WTC11 (cell line): ENCODE results near the gene GRIP2. TPM values are rescaled to one million over a fixed set of nuclear protein-coding genes. Genes with fewer than 3 reads are reported as not detected.

Source experiments
- ATAC-seq: fragments of 200-7000 bp; cut with Tn5 transposase; 2 replicates; pipeline ENCODE4 v1.10.0; 2021; ENCODE audit warnings: mild to moderate bottlenecking, moderate library complexity
- CTCF ChIA-PET: fragments of 300-600 bp; sonication (Branson Sonifier 250); formaldehyde crosslinking; loops from one replicate; lab custom pipeline; 2021; ENCODE audit warnings: antibody characterized with exemption; lab: Charles Lee
- POLR2A ChIA-PET: fragments of 350-600 bp; sonication (Branson Sonifier 250); formaldehyde crosslinking; loops from one replicate; lab custom pipeline; 2021; ENCODE audit warnings: antibody characterized with exemption; lab: Charles Lee
- DNase-seq: peaks from one replicate; pipeline ENCODE4 v3.0.0; 2021; ENCODE audit warnings: low spot score
- H3K27ac Mint-ChIP-seq: 2 replicates; pipeline ENCODE4 v1.8.0; 2021; ENCODE audit warnings: mixed read lengths
- H3K27me3 Mint-ChIP-seq: 2 replicates; pipeline ENCODE4 v1.8.0; 2021; ENCODE audit warnings: low read depth, mild to moderate bottlenecking, moderate library complexity, mixed read lengths
- H3K36me3 Mint-ChIP-seq: 2 replicates; pipeline ENCODE4 v1.8.0; 2021; ENCODE audit warnings: mixed read lengths
- H3K4me1 Mint-ChIP-seq: 2 replicates; pipeline ENCODE4 v1.8.0; 2022; ENCODE audit warnings: mixed read lengths
- H3K4me3 Mint-ChIP-seq: 2 replicates; pipeline ENCODE4 v1.8.0; 2021; ENCODE audit warnings: mild to moderate bottlenecking, moderate library complexity, mixed read lengths
- H3K9me3 Mint-ChIP-seq: 2 replicates; pipeline ENCODE4 v1.8.0; 2021; ENCODE audit warnings: mixed read lengths
- ATF1 ChIP-seq: sonication (generic); formaldehyde crosslinking; IDR thresholded peaks from 2 replicates; pipeline ENCODE4 v1.8.1; 2023; ENCODE audit warnings: mild to moderate bottlenecking, moderate library complexity, missing genetic modification reagents
- FOXP1 ChIP-seq: sonication (generic); formaldehyde crosslinking; IDR thresholded peaks from 2 replicates; pipeline ENCODE4 v1.8.0; 2022; ENCODE audit warnings: missing genetic modification reagents, mild to moderate bottlenecking, moderate library complexity, borderline replicate concordance
- NR1H2 ChIP-seq: sonication (generic); formaldehyde crosslinking; IDR thresholded peaks from 2 replicates; pipeline ENCODE4 v1.9.0; 2021; ENCODE audit warnings: mild to moderate bottlenecking, moderate library complexity, missing genetic modification reagents
- PREB ChIP-seq: sonication (generic); formaldehyde crosslinking; IDR thresholded peaks from 2 replicates; pipeline ENCODE4 v1.8.1; 2022; ENCODE audit warnings: mild to moderate bottlenecking, missing genetic modification reagents, moderate library complexity, borderline replicate concordance
- TCF7 ChIP-seq: sonication (generic); formaldehyde crosslinking; IDR thresholded peaks from 2 replicates; pipeline ENCODE4 v1.8.0; 2022; ENCODE audit warnings: mild to moderate bottlenecking, low read depth, missing genetic modification reagents, moderate library complexity
- ZNF416 ChIP-seq: fragments of 250-450 bp; sonication (Bioruptor Pico); IDR thresholded peaks from 2 replicates; pipeline ENCODE4 v1.9.0; 2021; ENCODE audit warnings: mild to moderate bottlenecking, inconsistent platforms
- ZNF671 ChIP-seq: fragments of 250-450 bp; sonication (Bioruptor Pico); IDR thresholded peaks from 2 replicates; pipeline ENCODE4 v1.8.0; 2021; ENCODE audit warnings: mild to moderate bottlenecking
- total RNA-seq: library from RNA; stranded (reverse); gene quantifications from 3 replicates; pipeline ENCODE4 v1.2.3, GENCODE V29; 2021
- TF ChIP-seq, protein P1 (sequence below): fragments of 250-450 bp; sonication (Bioruptor Pico); conservative IDR thresholded peaks from 2 replicates; pipeline ENCODE4 v1.9.0; 2021; ENCODE audit warnings: mild to moderate bottlenecking
- TF ChIP-seq, protein P2 (sequence below): fragments of 250-450 bp; sonication (Bioruptor Pico); IDR thresholded peaks from 2 replicates; pipeline ENCODE4 v2.1.2; 2022; ENCODE audit warnings: mild to moderate bottlenecking, moderate library complexity

Gene GRIP2
- total RNA-seq, 1 experiment from 2014 or later, result 12.0 TPM

DNA sequence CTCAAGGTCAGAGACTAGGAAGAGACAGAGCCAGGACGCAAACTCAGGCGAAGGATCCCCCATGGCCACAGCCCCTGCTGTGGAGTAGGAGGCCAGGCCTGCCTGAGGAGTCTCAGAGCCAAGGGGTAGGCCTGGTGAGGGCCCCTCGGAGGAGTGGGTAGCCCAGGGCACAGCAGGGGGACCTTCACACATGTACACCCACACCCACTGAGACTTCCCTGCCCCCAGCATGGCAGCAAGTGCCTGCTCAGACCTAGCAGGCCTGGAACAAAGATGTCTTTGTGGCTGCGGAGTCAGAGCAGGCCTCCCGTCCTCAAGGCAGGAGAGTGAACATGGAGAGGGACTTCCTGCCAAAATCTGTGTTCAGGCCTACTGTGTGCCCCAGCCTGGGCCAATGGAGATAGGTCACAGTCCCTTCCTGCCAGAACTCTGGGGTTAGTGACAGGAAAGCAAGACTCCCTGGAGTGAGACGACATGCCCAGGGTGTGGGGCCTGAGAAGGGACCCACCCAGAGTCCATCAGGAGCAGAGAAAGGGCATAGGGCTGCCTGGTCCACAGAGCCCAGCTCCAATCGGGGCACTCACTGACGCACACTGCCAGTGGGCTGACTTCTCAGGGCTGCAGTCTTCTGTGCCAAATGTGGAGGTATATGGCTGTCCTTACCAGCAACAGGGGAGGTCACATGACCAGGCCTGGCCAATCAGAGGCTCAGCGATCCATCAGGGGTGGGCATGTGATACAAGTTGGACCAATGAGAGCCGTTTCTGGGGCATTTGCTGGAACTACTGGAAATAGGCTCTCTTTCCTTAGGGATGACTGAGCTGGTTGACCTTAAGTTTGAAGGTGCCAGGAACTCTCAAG, 2.3 kb downstream of the GRIP2 start (continued):
- TF ChIP-seq PREB (CRISPR knock-in tag), result no peak

GRCh38 chr3:14536837-14537589, 3.1 kb downstream of the GRIP2 start:
- no peak overlapping the region for H3K4me3 Mint-ChIP-seq
- ChIA-PET CTCF (interaction anchor here (0.6 to 8.0 kb wide), 2 partner anchors 9 to 28 kb away, joined by 3 to 105 read pairs; no protein-coding TSS in a partner anchor), POLR2A (interaction anchor here (0.6 kb wide), 1 partner anchor 136 kb away, joined by 4 read pairs; no protein-coding TSS in a partner anchor)
- no peak for ATAC-seq
- H3K4me1 Mint-ChIP-seq, result peaks cover 46% of the 10 kb centered on the region
- TF ChIP-seq NR1H2, result no peak
- TF ChIP-seq ZNF671 (CRISPR knock-in tag), result no peak
- no peak for TF ChIP-seq FOXP1
- TF ChIP-seq, protein P1, sequence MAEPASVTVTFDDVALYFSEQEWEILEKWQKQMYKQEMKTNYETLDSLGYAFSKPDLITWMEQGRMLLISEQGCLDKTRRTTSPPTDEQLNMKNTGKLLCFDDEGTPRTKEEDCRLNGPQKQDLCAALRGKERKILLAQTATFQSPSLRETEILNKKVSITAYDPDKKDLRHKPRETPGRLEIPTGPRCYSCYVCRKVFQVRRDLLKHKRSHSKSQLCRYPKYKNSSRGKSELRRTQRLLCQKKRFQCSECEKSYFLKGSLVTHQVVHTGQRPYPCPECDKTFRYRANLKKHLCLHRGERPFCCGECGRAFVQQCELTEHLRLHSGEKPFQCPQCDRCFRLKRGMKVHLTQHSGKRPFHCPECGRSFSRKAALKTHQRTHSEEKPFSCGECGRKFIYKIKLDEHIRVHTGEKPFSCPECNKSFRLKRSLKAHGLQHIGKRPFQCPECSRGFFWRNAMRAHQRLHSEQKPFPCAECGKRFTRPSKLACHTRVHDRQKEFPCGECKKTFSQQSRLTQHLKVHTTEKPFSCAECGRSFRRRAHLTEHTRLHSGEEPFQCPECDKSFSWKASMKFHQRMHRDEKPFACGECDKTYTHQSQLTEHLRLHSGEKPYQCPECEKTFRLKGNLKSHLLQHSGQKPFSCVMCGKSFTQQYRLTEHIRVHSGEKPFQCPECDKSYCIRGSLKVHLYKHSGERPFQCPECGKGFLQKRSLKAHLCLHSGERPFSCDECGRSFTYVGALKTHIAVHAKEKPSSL, result no peak
- no peak for TF ChIP-seq ZNF416
- TF ChIP-seq, protein P2, sequence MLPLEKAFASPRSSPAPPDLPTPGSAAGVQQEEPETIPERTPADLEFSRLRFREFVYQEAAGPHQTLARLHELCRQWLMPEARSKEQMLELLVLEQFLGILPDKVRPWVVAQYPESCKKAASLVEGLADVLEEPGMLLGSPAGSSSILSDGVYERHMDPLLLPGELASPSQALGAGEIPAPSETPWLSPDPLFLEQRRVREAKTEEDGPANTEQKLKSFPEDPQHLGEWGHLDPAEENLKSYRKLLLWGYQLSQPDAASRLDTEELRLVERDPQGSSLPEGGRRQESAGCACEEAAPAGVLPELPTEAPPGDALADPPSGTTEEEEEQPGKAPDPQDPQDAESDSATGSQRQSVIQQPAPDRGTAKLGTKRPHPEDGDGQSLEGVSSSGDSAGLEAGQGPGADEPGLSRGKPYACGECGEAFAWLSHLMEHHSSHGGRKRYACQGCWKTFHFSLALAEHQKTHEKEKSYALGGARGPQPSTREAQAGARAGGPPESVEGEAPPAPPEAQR, result no peak
- TF ChIP-seq ATF1 (CRISPR knock-in tag), result no peak
- no peak for TF ChIP-seq TCF7 (CRISPR knock-in tag)
- TF ChIP-seq, all 79 proteins: peak for 0
- H3K27me3 Mint-ChIP-seq, result no peaks in the 10 kb centered on the region; the same call in 1 of the 2 replicates
- no peaks in the 10 kb centered on the region for H3K36me3 Mint-ChIP-seq
- no peak for DNase-seq
- H3K9me3 Mint-ChIP-seq, result no peaks in the 10 kb centered on the region
- no peak overlapping the region for H3K27ac Mint-ChIP-seq

- CTCF ChIA-PET, result interaction anchor here (2.3 to 8.0 kb wide), 2 partner anchors 10 to 27 kb away, joined by 13 to 105 read pairs; no protein-coding TSS in a partner anchor
- no peaks in the 10 kb centered on the region; the same call in 1 of the 2 replicates for H3K27me3 Mint-ChIP-seq
Observed at GRCh38 chr3:14536055-14536815, 3.9 kb downstream of the GRIP2 start.

More at GRCh38 chr3:14536055-14536815, 3.9 kb downstream of the GRIP2 start:
- POLR2A ChIA-PET, result interaction anchor here (0.6 kb wide), 1 partner anchor 137 kb away, joined by 4 read pairs; no protein-coding TSS in a partner anchor
- no peak overlapping the region; the same call in 1 of the 2 replicates for H3K27ac Mint-ChIP-seq
- TF ChIP-seq, protein P1, result no peak
- ATAC-seq (no peak), DNase-seq (no peak)
- H3K9me3 Mint-ChIP-seq, result no peaks in the 10 kb centered on the region
- no peaks in the 10 kb centered on the region for H3K36me3 Mint-ChIP-seq
- H3K4me3 Mint-ChIP-seq, result no peak overlapping the region
- H3K4me1 Mint-ChIP-seq, result peaks cover 50% of the 10 kb centered on the region
